Esophagus squamous epithelium (tissue), 4 donors: ENCODE results near the gene THY1.

Experiments used
- CTCF ChIP-seq, 6 experiments: fragments of 450-650 bp in 4 of 6; fragments of 200-600 bp in 2 of 6; sonication (generic) in 2 of 6; IDR thresholded peaks; one replicate each; pipeline ENCODE4 v1.5.1; 2016 to 2019; ENCODE audit warnings: antibody characterized with exemption in 6 of 6, mild to moderate bottlenecking in 4 of 6, moderate library complexity in 4 of 6
- POLR2A ChIP-seq, 4 donors: fragments of 450-650 bp; IDR thresholded peaks; one replicate each; pipeline ENCODE4 v1.6.1; 2017; ENCODE audit warnings: antibody characterized with exemption in 4 of 4, mild to moderate bottlenecking in 4 of 4, moderate library complexity in 3 of 4

GRCh38 chr11:119460097-119460496 is 37.1 kb upstream of the THY1 start:
- no peak for TF ChIP-seq POLR2A (IDR thresholded peaks at IDR 0.05)
- no peak for TF ChIP-seq CTCF (IDR thresholded peaks at IDR 0.05)
